ENCODE data around the gene PGBD5.
"Not testable (repeated sequence)": the region's sequence is repeated elsewhere in the genome, so short reads cannot be mapped to it uniquely, and the experiment has no call there.

Gene PGBD5, protein sequence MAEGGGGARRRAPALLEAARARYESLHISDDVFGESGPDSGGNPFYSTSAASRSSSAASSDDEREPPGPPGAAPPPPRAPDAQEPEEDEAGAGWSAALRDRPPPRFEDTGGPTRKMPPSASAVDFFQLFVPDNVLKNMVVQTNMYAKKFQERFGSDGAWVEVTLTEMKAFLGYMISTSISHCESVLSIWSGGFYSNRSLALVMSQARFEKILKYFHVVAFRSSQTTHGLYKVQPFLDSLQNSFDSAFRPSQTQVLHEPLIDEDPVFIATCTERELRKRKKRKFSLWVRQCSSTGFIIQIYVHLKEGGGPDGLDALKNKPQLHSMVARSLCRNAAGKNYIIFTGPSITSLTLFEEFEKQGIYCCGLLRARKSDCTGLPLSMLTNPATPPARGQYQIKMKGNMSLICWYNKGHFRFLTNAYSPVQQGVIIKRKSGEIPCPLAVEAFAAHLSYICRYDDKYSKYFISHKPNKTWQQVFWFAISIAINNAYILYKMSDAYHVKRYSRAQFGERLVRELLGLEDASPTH

DNA sequence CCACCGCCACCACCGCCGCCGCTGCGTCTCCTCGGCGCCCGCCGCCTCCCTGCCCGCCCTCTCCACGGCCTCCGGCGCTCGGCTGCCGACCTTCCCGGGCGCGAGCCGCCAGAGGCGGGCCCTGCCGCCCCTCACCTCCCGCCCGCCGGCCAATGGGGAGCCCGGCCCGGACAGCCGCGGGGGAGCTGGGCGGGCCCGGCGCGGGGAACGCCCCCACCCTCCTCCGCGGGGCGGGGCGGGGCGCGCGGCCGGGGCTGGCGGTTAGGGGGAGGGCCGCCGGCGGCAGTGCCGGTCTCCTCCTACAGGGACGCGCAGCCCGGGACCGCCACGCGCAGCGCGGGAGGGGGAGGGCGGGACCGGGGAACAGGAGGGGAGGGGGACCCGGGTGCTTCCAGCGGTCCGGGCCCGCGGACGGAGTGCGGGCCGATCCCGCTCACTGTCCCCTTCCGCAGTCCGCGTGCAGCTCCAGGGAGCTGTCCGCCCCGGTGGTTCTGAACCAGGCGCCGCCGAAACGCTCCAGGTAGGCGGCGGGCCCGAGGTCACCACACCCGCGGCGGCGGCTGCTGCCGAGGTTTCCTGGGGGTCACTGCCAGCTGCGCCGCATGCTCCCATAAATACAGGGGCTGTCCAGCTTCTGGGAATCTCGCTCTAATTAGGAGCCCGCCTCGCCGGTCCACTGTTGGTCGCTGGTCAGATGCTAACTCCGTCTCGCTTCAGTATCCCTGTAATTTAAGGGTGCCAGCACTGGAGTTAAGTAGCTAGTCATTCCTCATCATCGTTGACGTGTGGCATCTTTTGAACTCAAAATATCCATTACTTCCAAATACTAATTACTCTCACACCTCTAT, at the start of gene PGBD5:
Gene PGBD5 (minus strand): TSS at position 87 of the 848 bp plus-strand sequence. CDS start 404 bp downstream, outside the sequence.
- DNase-seq (ENCODE audit: insufficient read length, low spot score) (peak; percentile 88), FAIRE-seq (no peak)

DNA sequence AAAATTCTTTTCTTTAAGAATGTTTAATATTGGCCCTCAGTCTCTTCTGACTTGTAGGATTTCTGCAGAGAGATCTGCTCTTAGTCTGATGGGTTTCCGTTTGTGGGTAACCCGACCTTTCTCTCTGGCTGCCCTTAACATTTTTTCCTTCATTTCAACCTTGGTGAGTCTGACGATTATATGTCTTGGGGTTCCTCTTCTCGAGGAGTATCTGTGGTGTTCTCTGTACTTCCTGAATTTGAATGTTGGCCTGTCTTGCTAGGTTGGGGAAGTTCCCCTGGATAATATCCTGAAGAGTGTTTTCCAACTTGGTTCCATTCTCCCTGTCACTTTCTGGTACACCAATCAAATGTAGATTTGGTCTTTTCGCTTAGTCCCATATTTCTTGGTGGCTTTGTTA, 48.8 kb upstream of the PGBD5 start:
- DNase-seq (ENCODE audit: insufficient read length, low spot score); FAIRE-seq: not testable (repeated sequence)

DNA sequence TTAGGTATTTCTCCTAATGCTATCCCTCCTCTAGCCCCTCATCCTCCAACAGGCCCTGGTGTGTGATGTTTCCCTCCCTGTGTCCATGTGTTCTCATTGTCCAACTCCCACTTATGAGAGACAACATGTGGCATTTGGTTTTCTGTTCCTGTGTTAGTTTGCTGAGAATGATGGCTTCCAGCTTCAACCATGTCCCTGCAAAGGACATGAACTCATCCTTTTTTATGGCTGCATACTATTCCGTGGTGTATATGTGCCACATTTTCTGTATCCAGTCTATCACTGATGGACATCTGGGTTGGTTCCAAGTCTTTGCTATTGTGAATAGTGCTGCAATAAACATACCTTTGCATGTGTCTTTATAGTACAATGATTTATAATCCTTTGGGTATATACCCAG, 44.6 kb upstream of the PGBD5 start:
- FAIRE-seq, result not testable (repeated sequence)

DNA sequence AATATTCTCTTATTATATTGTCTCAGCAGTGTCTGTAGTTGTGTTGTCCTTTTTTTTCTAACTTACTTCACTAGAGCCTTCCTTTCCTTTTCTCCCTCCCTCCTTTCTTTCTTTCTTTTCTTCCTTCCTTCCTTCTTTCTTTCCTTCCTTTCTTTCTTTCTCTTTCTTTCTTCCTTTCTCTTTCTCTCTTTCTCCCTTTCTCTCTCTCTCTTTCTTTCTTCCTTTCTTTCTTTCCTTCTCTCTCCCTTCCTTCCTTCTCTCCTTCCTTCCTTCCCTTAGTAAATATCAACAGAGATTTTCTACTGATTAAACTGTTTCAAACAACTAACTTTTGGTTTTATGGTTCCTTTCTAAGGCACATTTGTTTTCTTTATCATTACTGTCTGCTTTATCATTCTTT, 43.1 kb upstream of the PGBD5 start:
- FAIRE-seq, result no peak

More for the DNA sequence above, 44.6 kb upstream of the PGBD5 start:
- DNase-seq (ENCODE audit: insufficient read length, low spot score), result not testable (repeated sequence)

DNA sequence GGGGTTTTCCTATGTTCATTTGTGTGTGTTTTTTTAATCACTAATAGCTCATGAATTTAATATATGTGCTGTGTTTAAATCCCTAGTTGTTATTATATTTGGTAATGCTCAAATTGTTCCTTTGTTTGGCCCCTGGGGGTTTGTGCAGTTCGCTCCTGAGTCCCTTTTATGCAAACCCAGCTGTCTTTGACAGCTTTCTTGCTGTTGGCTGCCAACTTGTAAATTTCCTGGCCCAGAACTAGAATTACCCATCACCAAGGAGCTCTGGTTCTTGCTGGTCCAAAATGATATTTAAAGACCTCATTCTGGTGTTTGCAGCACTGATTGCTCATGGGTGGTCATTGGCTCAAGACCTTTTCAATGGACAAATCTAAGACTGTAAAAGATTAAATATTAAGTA, 39.6 kb upstream of the PGBD5 start:
- FAIRE-seq, result no peak
- no peak for DNase-seq (ENCODE audit: insufficient read length, low spot score)

More for the DNA sequence above, 43.1 kb upstream of the PGBD5 start:
- DNase-seq (ENCODE audit: insufficient read length, low spot score), result no peak

DNA sequence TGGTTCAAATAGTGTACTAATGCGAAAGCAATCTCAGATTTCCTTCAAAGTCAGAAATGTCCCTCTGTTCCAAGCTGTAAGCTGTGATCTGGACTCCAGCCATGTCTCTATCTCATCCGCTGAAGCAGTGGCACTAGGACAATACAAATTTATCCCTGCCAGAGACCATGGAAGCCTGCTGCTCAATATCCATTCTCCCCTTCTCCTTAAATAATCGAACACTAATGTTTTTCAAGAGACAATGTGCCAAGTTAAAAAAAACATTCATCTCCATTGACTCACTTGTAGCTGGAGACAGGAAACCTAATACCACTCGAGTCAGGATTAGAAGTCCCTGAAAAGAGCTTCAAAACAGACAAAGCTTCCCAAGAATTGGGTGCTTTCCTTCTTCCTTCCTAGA, 38.5 kb upstream of the PGBD5 start:
- DNase-seq (ENCODE audit: insufficient read length, low spot score) (no peak), FAIRE-seq (no peak)

DNA sequence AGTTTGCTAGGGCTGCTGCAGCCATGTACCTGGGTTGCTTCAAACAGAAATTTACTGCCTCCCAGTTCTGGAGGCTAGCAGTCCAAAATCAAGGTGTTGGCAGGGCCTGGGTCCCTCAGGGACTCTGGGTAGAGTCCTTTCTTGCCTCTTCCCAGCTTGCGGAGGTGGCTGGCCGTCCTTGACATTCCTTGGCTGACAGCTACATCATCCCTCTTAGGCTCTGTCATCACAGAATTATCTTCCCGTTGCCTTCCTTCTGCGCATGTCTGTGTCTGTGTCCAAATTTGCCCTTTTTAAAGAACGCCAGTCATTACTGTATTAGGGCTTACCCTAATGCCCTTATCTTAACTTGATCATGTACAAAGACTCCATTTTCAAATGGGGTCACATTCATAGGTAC, 37.6 kb upstream of the PGBD5 start:
- no peak for DNase-seq (ENCODE audit: insufficient read length, low spot score)
- FAIRE-seq, result no peak

DNA sequence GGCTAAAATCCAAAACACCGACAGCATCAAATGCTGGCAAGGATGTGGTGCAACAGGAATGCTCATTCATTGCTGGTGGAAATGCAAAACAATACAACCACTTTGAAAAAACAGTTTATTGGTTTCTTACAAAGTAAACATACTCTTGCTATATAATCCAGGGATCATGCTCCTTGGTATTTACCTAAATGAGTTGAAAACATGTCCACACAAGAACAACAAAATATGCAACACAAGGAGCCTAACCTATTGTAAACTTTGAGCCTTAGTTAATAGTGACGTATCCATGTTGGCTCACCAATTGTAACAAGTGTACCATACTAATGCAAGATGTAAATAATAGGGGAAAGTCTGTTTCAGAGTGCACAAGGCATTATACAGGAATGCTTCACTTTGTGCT, 37.2 kb upstream of the PGBD5 start:
- DNase-seq (ENCODE audit: insufficient read length, low spot score), result no peak
- no peak for FAIRE-seq

DNA sequence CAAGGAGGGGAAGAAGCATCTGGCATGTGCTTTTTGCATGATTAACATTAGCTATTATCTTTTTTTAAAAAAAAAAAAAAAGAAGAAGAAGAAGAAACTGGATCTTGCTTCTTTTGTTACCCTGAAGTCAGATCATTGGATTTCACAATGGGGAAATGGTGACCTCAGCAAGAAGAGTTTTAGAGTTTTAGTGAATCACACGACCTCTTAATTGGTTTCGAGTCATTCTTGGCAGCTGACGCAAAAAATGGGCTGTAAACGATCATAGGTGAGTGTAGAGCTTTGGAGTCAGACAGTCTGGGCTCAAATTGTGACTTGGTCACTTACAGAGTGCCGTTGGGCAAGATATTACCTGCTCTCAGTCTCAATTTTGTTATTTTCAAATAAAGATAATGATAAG, 33.3 kb upstream of the PGBD5 start:
- no peak for FAIRE-seq
- DNase-seq (ENCODE audit: insufficient read length, low spot score), result no peak

DNA sequence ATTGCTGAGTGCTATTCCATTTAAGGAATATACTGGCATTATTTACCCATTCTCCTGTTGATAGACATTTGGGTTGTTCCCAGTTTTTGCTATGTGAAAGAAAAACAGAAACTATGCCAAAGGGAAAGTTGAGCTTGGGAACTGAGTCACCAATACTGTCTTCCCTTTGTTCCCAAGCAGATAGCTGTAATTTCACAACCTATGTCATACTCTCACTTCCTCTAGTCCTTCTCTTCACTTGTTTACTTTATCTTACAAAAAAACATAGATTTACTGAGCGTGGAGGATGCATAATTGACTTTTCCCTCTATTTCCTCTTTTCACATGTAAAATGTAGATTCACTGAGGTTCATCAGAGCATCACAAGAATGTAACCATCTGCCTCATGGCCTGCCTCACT, 32.4 kb upstream of the PGBD5 start:
- DNase-seq (ENCODE audit: insufficient read length, low spot score) (no peak), FAIRE-seq (peak; percentile 14)

DNA sequence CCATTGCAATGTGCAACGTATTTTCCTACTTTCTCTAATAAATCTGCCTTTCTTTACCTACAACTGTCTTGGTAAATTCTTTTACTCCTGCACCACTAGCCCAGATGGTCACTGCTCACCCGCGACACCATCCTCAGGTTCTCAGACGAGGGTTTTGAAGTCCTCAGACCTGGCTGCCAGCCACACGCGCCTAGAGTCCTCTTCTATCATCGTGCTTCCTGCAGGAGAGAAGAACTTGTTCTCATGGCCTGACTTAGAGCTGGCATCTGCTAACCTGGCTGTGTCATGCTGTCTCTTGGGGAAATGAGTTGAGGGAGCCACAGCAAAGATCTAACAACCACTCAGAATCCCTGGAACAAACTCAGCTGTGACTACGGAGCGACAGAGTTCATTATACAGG, 30.3 kb upstream of the PGBD5 start:
- DNase-seq (ENCODE audit: insufficient read length, low spot score) (no peak), FAIRE-seq (no peak)

DNA sequence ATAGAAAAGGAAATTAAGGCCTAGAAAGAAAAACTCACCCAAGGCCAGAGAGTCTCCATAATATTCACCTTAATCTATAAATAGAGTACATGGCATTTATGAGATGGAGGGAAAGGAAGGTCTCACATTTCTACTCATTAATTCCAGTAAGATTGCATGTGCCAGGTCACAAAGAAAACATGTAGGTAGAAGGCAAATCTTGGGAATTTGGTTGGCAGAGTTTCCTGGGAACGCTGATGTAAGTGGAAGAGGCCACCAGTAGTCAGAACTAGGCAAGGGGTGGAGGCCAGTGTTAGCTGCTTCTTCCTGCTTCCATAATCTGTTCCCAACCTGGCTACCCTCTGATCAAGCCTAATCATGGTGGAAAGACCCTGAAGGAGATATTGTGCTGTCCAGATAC, 29.2 kb upstream of the PGBD5 start:
- FAIRE-seq, result no peak
- DNase-seq (ENCODE audit: insufficient read length, low spot score), result no peak

DNA sequence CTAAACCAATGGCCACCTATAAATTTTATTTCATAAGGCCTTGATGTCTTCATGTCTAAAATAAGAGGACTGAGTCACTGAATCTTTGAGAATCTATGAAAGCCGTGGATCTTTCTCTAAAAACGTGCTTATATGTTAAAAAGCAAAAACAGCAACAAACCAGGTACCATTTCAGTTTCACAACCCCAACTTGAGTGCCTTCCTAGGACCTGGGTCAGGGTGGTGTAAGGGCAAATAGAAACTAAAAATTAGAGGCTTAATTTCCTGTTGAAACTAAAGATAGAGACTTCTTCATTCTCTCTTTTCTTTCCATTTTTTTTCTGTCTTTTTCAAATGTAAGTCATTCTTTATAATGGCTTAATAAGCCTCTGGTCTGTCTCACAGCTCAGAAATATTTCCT, 27.2 kb upstream of the PGBD5 start:
- DNase-seq (ENCODE audit: insufficient read length, low spot score), result no peak
- no peak for FAIRE-seq

DNA sequence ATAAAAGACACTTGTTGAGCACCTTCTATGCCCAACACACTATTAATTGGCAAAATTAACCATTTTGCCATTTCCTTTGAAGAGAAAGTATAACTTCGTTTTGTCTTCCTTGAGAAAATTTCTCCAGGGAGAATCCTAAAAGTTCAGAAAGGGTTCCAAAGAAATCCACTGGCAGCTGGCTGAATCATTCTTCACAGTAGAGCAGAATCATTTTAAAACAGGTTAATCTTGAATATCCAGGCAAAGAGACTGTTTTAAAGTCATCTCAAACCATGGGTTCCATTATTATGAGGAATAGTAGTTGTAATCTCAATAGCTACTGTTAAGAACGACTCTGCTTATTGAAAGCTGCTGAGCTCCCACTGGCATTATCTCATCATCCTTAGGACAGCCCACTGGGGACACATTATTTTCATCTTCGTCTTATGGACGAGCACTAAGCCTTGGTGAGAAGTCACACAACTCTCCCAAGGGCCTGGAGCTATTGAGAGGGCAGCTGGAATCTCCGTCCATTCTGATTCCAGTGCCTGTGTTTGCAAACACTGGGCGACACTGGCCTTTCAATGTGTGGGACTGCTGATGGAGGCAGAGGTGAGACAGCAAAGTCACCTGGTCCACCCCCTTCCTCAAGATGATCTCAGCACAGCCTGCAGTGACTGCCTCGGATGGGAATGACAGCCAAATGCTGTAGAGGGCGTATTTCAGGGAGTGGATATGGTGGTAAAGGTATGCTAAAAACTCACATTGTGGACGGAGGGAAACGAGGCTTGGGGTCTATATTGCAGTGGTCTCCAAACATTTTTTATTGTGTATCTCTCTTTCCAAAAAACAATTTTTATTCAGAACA, 15.3 kb upstream of the PGBD5 start:
- FAIRE-seq (no peak), DNase-seq (ENCODE audit: insufficient read length, low spot score) (no peak)

DNA sequence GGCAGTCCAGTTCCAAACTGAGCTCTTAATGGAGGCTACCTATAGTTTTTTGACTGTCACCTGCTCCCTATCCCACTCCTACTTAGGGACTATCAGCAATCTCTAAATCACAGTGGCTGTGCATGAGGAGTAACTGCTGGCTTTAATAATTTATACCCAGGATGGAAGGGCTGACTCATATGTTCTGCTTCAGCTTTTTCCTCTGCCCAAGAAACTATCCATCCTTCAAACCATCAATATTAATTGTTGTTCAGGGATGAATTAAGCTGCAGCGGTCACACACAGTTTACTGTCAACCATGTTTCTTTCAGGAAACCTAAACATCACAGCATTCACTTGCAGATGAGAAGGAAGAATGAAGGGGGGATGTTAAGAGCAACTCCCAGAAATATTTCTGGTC, 9.0 kb upstream of the PGBD5 start:
- FAIRE-seq, result no peak

DNA sequence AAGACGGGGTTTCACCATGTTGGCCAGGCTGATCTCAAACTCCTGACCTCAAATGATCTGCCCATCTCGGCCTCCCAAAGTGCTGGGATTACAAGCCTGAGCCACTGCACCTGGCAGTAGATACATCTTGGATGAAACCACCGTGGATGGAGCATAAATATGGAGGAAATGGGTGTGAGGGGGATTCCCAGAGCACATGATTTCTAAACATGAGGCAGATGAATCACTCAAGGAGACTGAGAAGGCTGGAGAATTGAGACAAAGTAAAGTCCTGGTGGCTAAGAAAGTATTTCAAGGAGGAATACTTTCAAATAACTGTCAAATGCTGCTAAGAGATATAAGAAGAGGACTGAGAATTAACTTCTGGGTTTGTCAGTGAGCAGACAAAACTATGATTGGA, 5.4 kb upstream of the PGBD5 start:
- DNase-seq (ENCODE audit: insufficient read length, low spot score), result no peak
- no peak for FAIRE-seq

More for the DNA sequence above, 9.0 kb upstream of the PGBD5 start:
- no peak for DNase-seq (ENCODE audit: insufficient read length, low spot score)

DNA sequence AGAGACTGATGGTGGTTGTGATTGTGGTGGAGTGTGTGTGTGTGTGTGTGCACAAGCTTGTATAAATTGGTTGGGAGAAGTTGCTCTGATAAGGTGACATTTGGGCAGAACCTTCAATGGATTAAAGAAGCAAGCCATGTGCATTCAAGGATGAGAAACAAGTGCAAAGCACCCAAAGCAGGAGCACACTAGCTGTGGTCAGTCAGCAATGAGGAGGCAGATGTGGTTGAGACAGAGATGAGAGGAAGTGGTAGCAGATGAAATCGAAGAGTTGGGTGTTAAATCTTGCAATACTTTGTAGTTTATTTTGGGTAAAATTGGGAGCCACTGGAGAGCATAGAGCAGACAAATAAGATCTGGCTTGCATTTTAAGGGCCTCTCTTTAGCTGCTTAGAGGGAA, 4.4 kb upstream of the PGBD5 start:
- DNase-seq (ENCODE audit: insufficient read length, low spot score) (no peak), FAIRE-seq (no peak)

DNA sequence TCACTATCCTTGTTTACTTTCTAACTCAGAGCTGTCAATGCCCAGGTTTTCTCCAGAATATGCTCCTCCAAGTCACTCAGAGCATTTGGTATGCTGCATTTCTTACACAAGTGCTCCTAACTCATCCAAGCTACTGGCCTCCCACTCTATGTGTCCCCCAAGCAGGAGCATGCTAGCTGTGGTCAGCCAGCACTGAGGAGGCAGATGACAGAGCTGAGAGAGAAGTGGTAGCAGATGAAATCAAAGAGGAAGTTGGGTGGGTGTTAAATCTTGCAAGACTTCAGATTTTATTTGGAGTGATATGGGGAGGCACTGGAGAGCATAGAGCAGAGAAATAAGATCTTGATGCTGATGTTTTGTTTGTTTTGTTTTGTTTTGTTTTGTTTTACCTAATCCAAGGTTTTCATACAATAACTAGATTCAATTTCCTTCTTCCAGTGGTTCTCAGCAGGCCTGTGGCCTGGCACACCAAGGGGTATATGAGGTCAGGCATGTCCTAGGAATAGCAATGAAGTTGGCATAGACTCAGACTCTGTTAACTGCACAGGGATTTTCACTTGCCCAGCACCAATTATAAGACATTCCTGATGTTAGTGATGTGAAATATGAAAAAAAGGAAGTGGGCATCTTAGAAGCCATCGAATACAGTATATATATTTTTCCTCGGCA, 3.1 kb upstream of the PGBD5 start:
- FAIRE-seq (no peak), DNase-seq (ENCODE audit: insufficient read length, low spot score) (no peak)

DNA sequence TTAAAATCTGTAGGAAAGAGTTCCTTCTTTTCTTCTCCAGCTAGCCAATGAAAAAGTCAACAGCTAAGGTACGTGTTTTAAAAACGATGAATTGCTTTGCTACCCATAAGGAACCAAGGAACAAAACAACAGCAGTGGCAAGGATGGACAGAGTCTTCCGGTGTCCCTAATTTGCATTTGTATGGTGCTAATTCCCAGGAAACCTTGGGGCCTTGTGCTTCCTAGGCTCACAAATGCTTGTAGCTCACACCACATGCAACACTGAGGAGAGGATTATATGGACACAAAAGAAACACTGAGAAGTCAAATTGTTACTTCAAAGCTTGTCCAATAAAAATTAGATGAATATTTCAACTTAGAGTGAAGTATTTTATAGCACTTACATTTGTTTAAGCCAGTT, 1.8 kb upstream of the PGBD5 start:
- FAIRE-seq, result no peak

More for the DNA sequence above, 1.8 kb upstream of the PGBD5 start:
- DNase-seq (ENCODE audit: insufficient read length, low spot score), result no peak

All from GM19239 (cell line).